ENCODE measurements around the gene IGFL2. TPM values are rescaled to one million over a fixed set of nuclear protein-coding genes. Genes with fewer than 3 reads are reported as not detected.
A peak's percentile ranks its signal among the peaks of the same experiment; 100 is the strongest.

IGFL2 gene
- total and polyA plus RNA-seq, 9 of the 15 experiments (the other 6 are each of a cell fraction or from before 2014, with no cell fraction given) = 0.42 to 1.7 (median 0.75) TPM; not detected in 2

- no peak for TF ChIP-seq LEF1 (IDR thresholded peaks at IDR 0.05)
- peak; percentile 43; the same call in 1 of the 2 replicates for TF ChIP-seq TCF3 (CRISPR knock-in tag; IDR thresholded peaks at IDR 0.05)
- no peak for TF ChIP-seq TAF15 (IDR thresholded peaks at IDR 0.05; ENCODE audit: low read depth, low read length)
- TF ChIP-seq BRF2 (IDR thresholded peaks at IDR 0.05; ENCODE audit: borderline replicate concordance, insufficient read depth, insufficient read length) = no peak
- no peak for TF ChIP-seq POLR2A (conservative IDR thresholded peaks at IDR 0.05)
- TF ChIP-seq POLR2AphosphoS2 (IDR thresholded peaks at IDR 0.05; ENCODE audit: low read length) = no peak
- no peak for TF ChIP-seq ZFPM2 (CRISPR knock-in tag; IDR thresholded peaks at IDR 0.05)
- TF ChIP-seq EWSR1 (IDR thresholded peaks at IDR 0.05; ENCODE audit: borderline replicate concordance, low read depth, partially characterized antibody) = no peak
- 0 out of 2 replicates have a peak, but pooled peaks have one; percentile 38 for TF ChIP-seq HSF4 (CRISPR knock-in tag; IDR thresholded peaks at IDR 0.05; ENCODE audit: borderline replicate concordance)
- TF ChIP-seq NR2F6 (CRISPR knock-in tag; IDR thresholded peaks at IDR 0.05) = no peak
- no peak for TF ChIP-seq ZNF280A (IDR thresholded peaks at IDR 0.05; ENCODE audit: low read depth, partially characterized antibody)
- TF ChIP-seq MYBL2 (IDR thresholded peaks at IDR 0.05; ENCODE audit: low read depth) = peak; percentile 65; the same call in 1 of the 2 replicates
- TF ChIP-seq MYBL2 (CRISPR knock-in tag; IDR thresholded peaks at IDR 0.05; ENCODE audit: borderline replicate concordance) = no peak
- no peak for TF ChIP-seq CEBPZ (IDR thresholded peaks at IDR 0.05; ENCODE audit: borderline replicate concordance, low read depth, low read length)
- TF ChIP-seq SIN3B (IDR thresholded peaks at IDR 0.05; ENCODE audit: low read depth) = no peak
- peak; percentile 14 for TF ChIP-seq PRDM10 (IDR thresholded peaks at IDR 0.05; ENCODE audit: partially characterized antibody)
These were observed 57.3 kb downstream of the IGFL2 start (continued) for GRCh38 chr19:46205183-46205984.

Data from K562 (cell line).